Stimulated activated effector memory CD8-positive, alpha-beta T cell treated with anti-CD3 and anti-CD28 coated beads, Interleukin-12 subunit alpha, Interleukin-12 subunit beta, amount 100 ng/mL, for 72 hours (primary cell): ENCODE data around the gene RPS18.
"Not testable (repeated sequence)": the region's sequence is repeated elsewhere in the genome, so short reads cannot be mapped to it uniquely, and the experiment has no call there.

Source experiments
- ATAC-seq: fragments of 150-1000 bp; cut with Tn5 transposase; 2 replicates; pipeline ENCODE4 v1.10.0; 2021
- DNase-seq, 2 donors: peaks; one replicate each; pipeline ENCODE4 v3.0.0; 2021 to 2022; ENCODE audit warnings: low spot score in 2 of 2
- H3K27ac Mint-ChIP-seq: one replicate; pipeline ENCODE4 v1.8.0; 2022; ENCODE audit warnings: mild to moderate bottlenecking, mixed read lengths
- H3K36me3 Mint-ChIP-seq: one replicate; pipeline ENCODE4 v1.8.0; 2022; ENCODE audit warnings: mild to moderate bottlenecking, mixed read lengths
- H3K4me1 Mint-ChIP-seq: one replicate; pipeline ENCODE4 v1.8.0; 2022; ENCODE audit warnings: mixed read lengths
- H3K4me3 Mint-ChIP-seq: one replicate; pipeline ENCODE4 v1.8.0; 2022; ENCODE audit warnings: mild to moderate bottlenecking, mixed read lengths
- H3K9me3 Mint-ChIP-seq: one replicate; pipeline ENCODE4 v1.8.0; 2022; ENCODE audit warnings: mixed read lengths

RPS18 gene

GRCh38 chr6:33252759-33253158 is 19.1 kb upstream of the RPS18 start:
- H3K9me3 Mint-ChIP-seq: no peaks in the 10 kb centered on the region
- H3K4me1 Mint-ChIP-seq: peaks cover 47% of the 10 kb centered on the region
- peak overlapping the region; percentile 96 for H3K27ac Mint-ChIP-seq
- ATAC-seq: no peak
- H3K36me3 Mint-ChIP-seq: peaks cover 86% of the 10 kb centered on the region
- no peak for DNase-seq
- H3K4me3 Mint-ChIP-seq: no peak overlapping the region

- no peak for DNase-seq
- no peak for ATAC-seq
- Mint-ChIP-seq H3K9me3 (no peaks in the 10 kb centered on the region), H3K4me1 (peaks cover 31% of the 10 kb centered on the region), H3K27ac (no peak overlapping the region), H3K4me3 (no peak overlapping the region), H3K36me3 (peaks cover 93% of the 10 kb centered on the region)
These were observed 17.3 kb upstream of the RPS18 start for GRCh38 chr6:33254591-33254990.

GRCh38 chr6:33259032-33259431 is 12.8 kb upstream of the RPS18 start:
- DNase-seq (no peak), ATAC-seq (no peak)
- Mint-ChIP-seq H3K36me3 (peaks cover 98% of the 10 kb centered on the region), H3K27ac (no peak overlapping the region), H3K9me3 (no peaks in the 10 kb centered on the region), H3K4me1 (no peaks in the 10 kb centered on the region), H3K4me3 (no peak overlapping the region)

- not testable (repeated sequence) for DNase-seq, H3K4me1 Mint-ChIP-seq, H3K9me3 Mint-ChIP-seq, H3K27ac Mint-ChIP-seq, H3K4me3 Mint-ChIP-seq, ATAC-seq
- H3K36me3 Mint-ChIP-seq: peaks cover 100% of the 10 kb centered on the region
These were observed 9.4 kb upstream of the RPS18 start for GRCh38 chr6:33262490-33262889.

- Mint-ChIP-seq H3K36me3 (peaks cover 100% of the 10 kb centered on the region), H3K4me3 (no peak overlapping the region), H3K27ac (peak overlapping the region; percentile 67), H3K4me1 (no peaks in the 10 kb centered on the region), H3K9me3 (no peaks in the 10 kb centered on the region)
- DNase-seq (no peak), ATAC-seq (peak; percentile 31)
These were observed 7.9 kb upstream of the RPS18 start for GRCh38 chr6:33264015-33264414.

- H3K9me3 Mint-ChIP-seq: no peaks in the 10 kb centered on the region
- peaks cover 83% of the 10 kb centered on the region for H3K36me3 Mint-ChIP-seq
- ATAC-seq: peak; percentile 7
- H3K27ac Mint-ChIP-seq: peak overlapping the region; percentile 99
- peaks cover 54% of the 10 kb centered on the region for H3K4me1 Mint-ChIP-seq
- no peak for DNase-seq
- peak overlapping the region; percentile 89 for H3K4me3 Mint-ChIP-seq
These were observed 783 bp upstream of the RPS18 start for GRCh38 chr6:33271117-33271467.

- Mint-ChIP-seq H3K27ac (peak overlapping the region; percentile 99), H3K36me3 (peaks cover 83% of the 10 kb centered on the region), H3K4me1 (peaks cover 63% of the 10 kb centered on the region), H3K9me3 (no peaks in the 10 kb centered on the region), H3K4me3 (peak overlapping the region; percentile 89)
- DNase-seq: no peak
- ATAC-seq: peak; percentile 9
These were observed 627 bp downstream of the RPS18 start for GRCh38 chr6:33272275-33273128.

GRCh38 chr6:33273129-33273923 is 1.5 kb downstream of the RPS18 start:
- peak overlapping the region; percentile 89 for H3K4me3 Mint-ChIP-seq
- H3K9me3 Mint-ChIP-seq: no peaks in the 10 kb centered on the region
- H3K4me1 Mint-ChIP-seq: peaks cover 70% of the 10 kb centered on the region
- peaks cover 79% of the 10 kb centered on the region for H3K36me3 Mint-ChIP-seq
- DNase-seq (no peak), ATAC-seq (no peak)
- peak overlapping the region; percentile 99 for H3K27ac Mint-ChIP-seq

GRCh38 chr6:33273924-33274902 is 2.3 kb downstream of the RPS18 start:
- Mint-ChIP-seq H3K9me3 (no peaks in the 10 kb centered on the region), H3K4me1 (peaks cover 74% of the 10 kb centered on the region), H3K36me3 (peaks cover 77% of the 10 kb centered on the region), H3K4me3 (peak overlapping the region; percentile 89), H3K27ac (peak overlapping the region; percentile 99)
- DNase-seq: no peak
- no peak for ATAC-seq

- ATAC-seq, H3K9me3 Mint-ChIP-seq, DNase-seq: not testable (repeated sequence)
- H3K4me1 Mint-ChIP-seq: peaks cover 65% of the 10 kb centered on the region
- peak overlapping the region; percentile 89 for H3K4me3 Mint-ChIP-seq
- peak overlapping the region; percentile 99 for H3K27ac Mint-ChIP-seq
- peaks cover 92% of the 10 kb centered on the region for H3K36me3 Mint-ChIP-seq
These were observed 4.1 kb downstream of the RPS18 start for GRCh38 chr6:33275795-33276580.

GRCh38 chr6:33276581-33276863 is 4.6 kb downstream of the RPS18 start:
- Mint-ChIP-seq H3K9me3 (no peaks in the 10 kb centered on the region), H3K36me3 (peaks cover 91% of the 10 kb centered on the region), H3K4me3 (peak overlapping the region; percentile 89), H3K4me1 (peaks cover 65% of the 10 kb centered on the region), H3K27ac (peak overlapping the region; percentile 99)
- no peak for ATAC-seq
- DNase-seq: no peak

- peak; percentile 72 to 89 for DNase-seq
- H3K4me1 Mint-ChIP-seq: peaks cover 60% of the 10 kb centered on the region
These were observed 5.2 kb downstream of the RPS18 start, which contains the start of gene B3GALT4 for GRCh38 chr6:33276864-33277662. Gene B3GALT4 (plus strand): TSS chr6:33277123. CDS start chr6:33277420, 297 bp downstream.

GRCh38 chr6:33277663-33278391 is 6.0 kb downstream of the RPS18 start:
- peaks cover 91% of the 10 kb centered on the region for H3K36me3 Mint-ChIP-seq
- ATAC-seq (peak; percentile 12), DNase-seq (peak in 1 of 2 donors; percentile 71)
- peak overlapping the region; percentile 99 for H3K27ac Mint-ChIP-seq
- peak overlapping the region; percentile 89 for H3K4me3 Mint-ChIP-seq
- H3K9me3 Mint-ChIP-seq: no peaks in the 10 kb centered on the region
- peaks cover 52% of the 10 kb centered on the region for H3K4me1 Mint-ChIP-seq

More at GRCh38 chr6:33276864-33277662, 5.2 kb downstream of the RPS18 start, which contains the start of gene B3GALT4:
- peak; percentile 80 for ATAC-seq
- Mint-ChIP-seq H3K4me3 (peak within 1 kb of the TSS; percentile 89), H3K9me3 (no peaks in the 10 kb centered on the region), H3K27ac (peak within 1 kb of the TSS; percentile 99), H3K36me3 (peaks cover 91% of the 10 kb centered on the region)
